Measurements from ENCODE around the gene KLK3.

Gene KLK3

GRCh38 chr19:50869479-50869878 is 14.8 kb downstream of the KLK3 start:
- Histone ChIP-seq H3K4me1 (peaks cover 0 to 14% (median 13%) of the 10 kb centered on the region in 10 experiments; a peak in 15 of 20 replicates), H3K27me3 (no peaks in the 10 kb centered on the region), H3K4me3 (no peak overlapping the region), H3K9ac (no peak overlapping the region), H3K9me3 (replicated peaks in 1 of 11) (no peaks in the 10 kb centered on the region; a peak in 1 of 22 replicates), H4K20me1 (no peaks in the 10 kb centered on the region), H3K36me3 (no peaks in the 10 kb centered on the region), H3K4me2 (no peak overlapping the region), H3K27ac (no peak overlapping the region)
- TF ChIP-seq Cebpa-rat (IDR thresholded peaks at IDR 0.05) = no peak

GRCh38 chr19:50870417-50871089 is 15.8 kb downstream of the KLK3 start:
- no peaks in the 10 kb centered on the region for H3K27me3 ChIP-seq

GRCh38 chr19:50873056-50873455 is 18.3 kb downstream of the KLK3 start, which contains the start of gene KLK2:
TSS of gene KLK2 (plus strand) at chr19:50873439. CDS start at chr19:50873474, 35 bp downstream.
- no peak within 1 kb of the TSS for H3K4me3 ChIP-seq
- TF ChIP-seq Cebpa-rat (IDR thresholded peaks at IDR 0.05) = no peak
- peak within 1 kb of the TSS in 9 of 11 experiments; percentile 21 to 75 (median 67); a peak in 18 of 22 replicates for H3K4me2 ChIP-seq
- 0 out of 22 replicates have a peak within 1 kb of the TSS, but pooled peaks of 1 of the 11 experiments have one; percentile 41 for H3K9ac ChIP-seq
- no peaks in the 10 kb centered on the region for H3K36me3 ChIP-seq
- no peaks in the 10 kb centered on the region; a peak in 1 of 22 replicates for H3K9me3 ChIP-seq (replicated peaks in 1 of 11)
- H4K20me1 ChIP-seq = no peaks in the 10 kb centered on the region
- H3K27ac ChIP-seq = no peak within 1 kb of the TSS
- no peaks in the 10 kb centered on the region for H3K27me3 ChIP-seq
- H3K4me1 ChIP-seq = peaks cover 21 to 40% (median 37%) of the 10 kb centered on the region in 10 experiments

More at GRCh38 chr19:50870417-50871089, 15.8 kb downstream of the KLK3 start:
- H3K36me3 ChIP-seq = no peaks in the 10 kb centered on the region
- no peak overlapping the region for H3K4me3 ChIP-seq
- no peak overlapping the region for H3K9ac ChIP-seq
- no peak overlapping the region for H3K27ac ChIP-seq
- H3K9me3 ChIP-seq (replicated peaks in 1 of 11) = no peaks in the 10 kb centered on the region; a peak in 1 of 22 replicates
- H3K4me2 ChIP-seq = no peak overlapping the region
- H3K4me1 ChIP-seq = peaks cover 7 to 25% (median 23%) of the 10 kb centered on the region in 10 experiments; a peak in 19 of 20 replicates
- no peaks in the 10 kb centered on the region for H4K20me1 ChIP-seq
- TF ChIP-seq Cebpa-rat (IDR thresholded peaks at IDR 0.05) = no peak

- H3K4me2 ChIP-seq = peak overlapping the region in 9 of 11 experiments; percentile 21 to 75 (median 67); a peak in 18 of 22 replicates
- no peaks in the 10 kb centered on the region; a peak in 1 of 22 replicates for H3K9me3 ChIP-seq (replicated peaks in 1 of 11)
- peaks cover 21 to 40% (median 37%) of the 10 kb centered on the region in 10 experiments for H3K4me1 ChIP-seq
- TF ChIP-seq Cebpa-rat (IDR thresholded peaks at IDR 0.05) = no peak
- 0 out of 22 replicates have a peak overlapping the region, but pooled peaks of 1 of the 11 experiments have one; percentile 41 for H3K9ac ChIP-seq
- no peak overlapping the region for H3K4me3 ChIP-seq
- no peak overlapping the region for H3K27ac ChIP-seq
- no peaks in the 10 kb centered on the region for H3K27me3 ChIP-seq
- no peaks in the 10 kb centered on the region for H4K20me1 ChIP-seq
- H3K36me3 ChIP-seq = no peaks in the 10 kb centered on the region
Observed at GRCh38 chr19:50874211-50874610, 19.5 kb downstream of the KLK3 start.

GRCh38 chr19:50875795-50876422 is 21.2 kb downstream of the KLK3 start:
- Histone ChIP-seq H4K20me1 (no peaks in the 10 kb centered on the region), H3K27me3 (no peaks in the 10 kb centered on the region), H3K36me3 (no peaks in the 10 kb centered on the region), H3K27ac (peak overlapping the region in 9 of 11 experiments; percentile 0 to 66 (median 58); a peak in 15 of 22 replicates), H3K4me1 (peaks cover 21 to 40% (median 37%) of the 10 kb centered on the region in 10 experiments), H3K9me3 (replicated peaks in 1 of 11) (no peaks in the 10 kb centered on the region), H3K9ac (peak overlapping the region in 8 of 11 experiments; percentile 0 to 59 (median 40); a peak in 10 of 22 replicates), H3K4me2 (peak overlapping the region; percentile 52 to 75 (median 67)), H3K4me3 (no peak overlapping the region)
- TF ChIP-seq Cebpa-rat (IDR thresholded peaks at IDR 0.05) = no peak

- peak overlapping the region; percentile 52 to 75 (median 67); a peak in 21 of 22 replicates for H3K4me2 ChIP-seq
- peaks cover 21 to 40% (median 37%) of the 10 kb centered on the region in 10 experiments for H3K4me1 ChIP-seq
- peak overlapping the region in 3 of 11 experiments; percentile 0 to 49 (median 8); a peak in 1 of 22 replicates for H3K9ac ChIP-seq
- peak overlapping the region in 7 of 11 experiments; percentile 30 to 66 (median 58); a peak in 9 of 22 replicates for H3K27ac ChIP-seq
- no peak for TF ChIP-seq Cebpa-rat (IDR thresholded peaks at IDR 0.05)
- no peaks in the 10 kb centered on the region for H3K9me3 ChIP-seq (replicated peaks in 1 of 11)
- H3K27me3 ChIP-seq = no peaks in the 10 kb centered on the region
- no peaks in the 10 kb centered on the region for H4K20me1 ChIP-seq
- no peaks in the 10 kb centered on the region for H3K36me3 ChIP-seq
- no peak overlapping the region for H3K4me3 ChIP-seq
Observed at GRCh38 chr19:50876456-50876855, 21.7 kb downstream of the KLK3 start.

GRCh38 chr19:50877338-50877737 is 22.6 kb downstream of the KLK3 start:
- Histone ChIP-seq H3K27ac (no peak overlapping the region), H3K27me3 (no peaks in the 10 kb centered on the region), H3K9me3 (replicated peaks in 1 of 11) (no peaks in the 10 kb centered on the region), H3K9ac (no peak overlapping the region), H3K36me3 (no peaks in the 10 kb centered on the region), H3K4me2 (peak overlapping the region in 1 of 11 experiments; percentile 60; a peak in 1 of 22 replicates), H3K4me1 (peaks cover 21 to 40% (median 37%) of the 10 kb centered on the region in 10 experiments), H3K4me3 (no peak overlapping the region), H4K20me1 (no peaks in the 10 kb centered on the region)
- no peak for TF ChIP-seq Cebpa-rat (IDR thresholded peaks at IDR 0.05)

GRCh38 chr19:50878851-50879250 is 24.1 kb downstream of the KLK3 start:
- Histone ChIP-seq H3K27ac (no peak overlapping the region), H3K4me2 (no peak overlapping the region), H3K9ac (no peak overlapping the region), H3K4me1 (peaks cover 21 to 33% (median 30%) of the 10 kb centered on the region in 10 experiments), H3K27me3 (no peaks in the 10 kb centered on the region), H3K36me3 (no peaks in the 10 kb centered on the region), H3K9me3 (replicated peaks in 1 of 11) (no peaks in the 10 kb centered on the region), H4K20me1 (no peaks in the 10 kb centered on the region), H3K4me3 (no peak overlapping the region)
- no peak for TF ChIP-seq Cebpa-rat (IDR thresholded peaks at IDR 0.05)

- Histone ChIP-seq H3K9ac (no peak overlapping the region), H3K4me1 (peaks cover 16 to 19% (median 17%) of the 10 kb centered on the region in 10 experiments), H3K36me3 (no peaks in the 10 kb centered on the region), H3K27ac (no peak overlapping the region), H4K20me1 (no peaks in the 10 kb centered on the region), H3K9me3 (replicated peaks in 1 of 11) (no peaks in the 10 kb centered on the region), H3K4me3 (no peak overlapping the region), H3K4me2 (no peak overlapping the region), H3K27me3 (no peaks in the 10 kb centered on the region)
- TF ChIP-seq Cebpa-rat (IDR thresholded peaks at IDR 0.05) = no peak
Observed at GRCh38 chr19:50880241-50880640, 25.5 kb downstream of the KLK3 start.

Data from BLaER1 treated with 17β-estradiol and CSF1 and Interleukin-3, amounts not matched to agents 10 nM and 100 nM (cell line).